Dermis blood vessel endothelial cell (primary cell): ENCODE measurements around the gene MRPL39. TPM values are rescaled to one million over a fixed set of nuclear protein-coding genes. Genes with fewer than 3 reads are reported as not detected.

Experiments used
- DNase-seq: peaks from one replicate; pipeline ENCODE4 v3.0.0; 2010
- total RNA-seq: library from RNA; depleted of rRNA; stranded (reverse); fragments of >200 nt; gene quantifications from 2 replicates; pipeline ENCODE4 v1.2.3, GENCODE V29; 2014

Gene MRPL39
- total RNA-seq, 1 donor from 2014 or later = 32.7 TPM

GRCh38 chr21:25566645-25567044, 40.6 kb downstream of the MRPL39 start:
- no peak for DNase-seq

- no peak for DNase-seq
Observed at GRCh38 chr21:25565272-25566211, 41.7 kb downstream of the MRPL39 start.

GRCh38 chr21:25564349-25564948, 42.8 kb downstream of the MRPL39 start:
- DNase-seq = no peak

GRCh38 chr21:25563361-25564116, 43.7 kb downstream of the MRPL39 start:
- DNase-seq = peak; percentile 19

- no peak for DNase-seq
Observed at GRCh38 chr21:25562660-25563059, 44.6 kb downstream of the MRPL39 start.

- DNase-seq = peak; percentile 81
Observed at GRCh38 chr21:25561668-25562641, 45.3 kb downstream of the MRPL39 start.

GRCh38 chr21:25560891-25561290, 46.4 kb downstream of the MRPL39 start:
- no peak for DNase-seq

- no peak for DNase-seq
Observed at GRCh38 chr21:25560271-25560685, 47.0 kb downstream of the MRPL39 start.

- no peak for DNase-seq
Observed at GRCh38 chr21:25559746-25560145, 47.5 kb downstream of the MRPL39 start.

- no peak for DNase-seq
Observed at GRCh38 chr21:25558123-25558522, 49.2 kb downstream of the MRPL39 start.

- no peak for DNase-seq
Observed at GRCh38 chr21:25557180-25557579, 50.1 kb downstream of the MRPL39 start.

GRCh38 chr21:25556091-25556490, 51.2 kb downstream of the MRPL39 start:
- DNase-seq = no peak

GRCh38 chr21:25555492-25555891, 51.8 kb downstream of the MRPL39 start:
- DNase-seq = no peak

- no peak for DNase-seq
Observed at GRCh38 chr21:25552856-25553255, 54.4 kb downstream of the MRPL39 start.

- DNase-seq = no peak
Observed at GRCh38 chr21:25551569-25551968, 55.7 kb downstream of the MRPL39 start.

GRCh38 chr21:25550352-25551120, 56.7 kb downstream of the MRPL39 start:
- no peak for DNase-seq

GRCh38 chr21:25541042-25541441, 66.2 kb downstream of the MRPL39 start:
- no peak for DNase-seq

- no peak for DNase-seq
Observed at GRCh38 chr21:25539606-25540005, 67.7 kb downstream of the MRPL39 start.

- no peak for DNase-seq
Observed at GRCh38 chr21:25537174-25537573, 70.1 kb downstream of the MRPL39 start.

GRCh38 chr21:25536752-25537151, 70.5 kb downstream of the MRPL39 start:
- DNase-seq = no peak

- DNase-seq = no peak
Observed at GRCh38 chr21:25535849-25536248, 71.4 kb downstream of the MRPL39 start.
